Measurements from ENCODE around the gene COL6A2. TPM values are rescaled to one million over a fixed set of nuclear protein-coding genes. Genes with fewer than 3 reads are reported as not detected.

Gene COL6A2
- total RNA-seq, 1 experiment from 2014 or later, result 15.0 TPM

DNA sequence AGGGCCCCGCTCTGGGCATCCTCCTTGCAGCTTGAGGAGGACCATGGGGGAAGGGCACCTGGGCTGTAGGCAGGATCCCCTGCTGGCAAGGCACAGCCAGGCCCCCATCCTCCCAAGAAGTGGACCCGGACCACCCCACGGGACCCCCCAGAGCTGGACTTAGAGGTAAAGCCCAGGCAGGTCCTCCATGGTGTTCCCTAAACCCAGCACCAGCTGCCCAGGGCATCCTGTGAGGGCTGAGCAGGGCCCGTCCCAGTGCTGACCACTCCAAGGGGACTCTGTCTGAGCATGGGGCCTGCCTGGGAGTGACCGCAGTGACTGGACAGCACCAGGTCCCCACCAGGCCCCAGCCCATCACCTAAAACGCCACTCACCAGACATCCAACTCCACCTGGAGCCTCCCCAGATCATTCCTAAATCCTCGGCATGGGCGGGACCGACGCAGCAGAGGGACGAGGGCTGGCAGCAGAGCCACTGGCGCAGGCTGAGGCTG, 21.3 kb downstream of the COL6A2 start:
- Histone ChIP-seq H3K4me1 (ENCODE audit: insufficient read depth, low read length, poor library complexity, severe bottlenecking) (no peaks in the 10 kb centered on the region), H3K9me3 (ENCODE audit: low read depth, low read length, poor library complexity, severe bottlenecking) (no peaks in the 10 kb centered on the region), H3K4me3 (ENCODE audit: low read depth, low read length, poor library complexity, severe bottlenecking) (no peak overlapping the region), H3K27me3 (replicated peaks; ENCODE audit: insufficient read depth, low read depth, low read length, poor library complexity) (no peaks in the 10 kb centered on the region), H3K27ac (ENCODE audit: low read depth, low read length, poor library complexity, severe bottlenecking) (no peak overlapping the region), H3K36me3 (ENCODE audit: insufficient read depth, low read length, poor library complexity, severe bottlenecking) (no peaks in the 10 kb centered on the region)
- BruUV-seq (replicated peaks), result no TSS peak
- ChIA-PET CTCF (no interaction called here), POLR2A (ENCODE audit: low non-redundant PET) (no interaction called here)
- intact Hi-C loops (cut with micrococcal nuclease; ENCODE audit: unreplicated experiment), result no loop called here
- no peak for DNase-seq (ENCODE audit: low spot score)
- TF ChIP-seq, protein P1, sequence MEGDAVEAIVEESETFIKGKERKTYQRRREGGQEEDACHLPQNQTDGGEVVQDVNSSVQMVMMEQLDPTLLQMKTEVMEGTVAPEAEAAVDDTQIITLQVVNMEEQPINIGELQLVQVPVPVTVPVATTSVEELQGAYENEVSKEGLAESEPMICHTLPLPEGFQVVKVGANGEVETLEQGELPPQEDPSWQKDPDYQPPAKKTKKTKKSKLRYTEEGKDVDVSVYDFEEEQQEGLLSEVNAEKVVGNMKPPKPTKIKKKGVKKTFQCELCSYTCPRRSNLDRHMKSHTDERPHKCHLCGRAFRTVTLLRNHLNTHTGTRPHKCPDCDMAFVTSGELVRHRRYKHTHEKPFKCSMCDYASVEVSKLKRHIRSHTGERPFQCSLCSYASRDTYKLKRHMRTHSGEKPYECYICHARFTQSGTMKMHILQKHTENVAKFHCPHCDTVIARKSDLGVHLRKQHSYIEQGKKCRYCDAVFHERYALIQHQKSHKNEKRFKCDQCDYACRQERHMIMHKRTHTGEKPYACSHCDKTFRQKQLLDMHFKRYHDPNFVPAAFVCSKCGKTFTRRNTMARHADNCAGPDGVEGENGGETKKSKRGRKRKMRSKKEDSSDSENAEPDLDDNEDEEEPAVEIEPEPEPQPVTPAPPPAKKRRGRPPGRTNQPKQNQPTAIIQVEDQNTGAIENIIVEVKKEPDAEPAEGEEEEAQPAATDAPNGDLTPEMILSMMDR (conservative IDR thresholded peaks at IDR 0.05; ENCODE audit: low read depth, low read length), result no peak
- TF ChIP-seq EZH2 (IDR thresholded peaks at IDR 0.05; ENCODE audit: borderline replicate concordance, low read depth, low read length, poor library complexity, severe bottlenecking), result no peak

GRCh38 chr21:46119637-46120271, 21.8 kb downstream of the COL6A2 start:
- H3K4me3 ChIP-seq (ENCODE audit: low read depth, low read length, poor library complexity, severe bottlenecking), result no peak overlapping the region
- H3K9me3 ChIP-seq (ENCODE audit: low read depth, low read length, poor library complexity, severe bottlenecking), result no peaks in the 10 kb centered on the region
- no peak for DNase-seq (ENCODE audit: low spot score)
- intact Hi-C loops (cut with micrococcal nuclease; ENCODE audit: unreplicated experiment), result no loop called here
- no TSS peak for BruUV-seq (replicated peaks)
- H3K36me3 ChIP-seq (ENCODE audit: insufficient read depth, low read length, poor library complexity, severe bottlenecking), result no peaks in the 10 kb centered on the region
- H3K27me3 ChIP-seq (replicated peaks; ENCODE audit: insufficient read depth, low read depth, low read length, poor library complexity), result no peaks in the 10 kb centered on the region
- POLR2A ChIA-PET (ENCODE audit: low non-redundant PET), result no interaction called here
- no peaks in the 10 kb centered on the region for H3K4me1 ChIP-seq (ENCODE audit: insufficient read depth, low read length, poor library complexity, severe bottlenecking)
- no peak overlapping the region for H3K27ac ChIP-seq (ENCODE audit: low read depth, low read length, poor library complexity, severe bottlenecking)
- CTCF ChIA-PET, result no interaction called here
- TF ChIP-seq, protein P1 (conservative IDR thresholded peaks at IDR 0.05; ENCODE audit: low read depth, low read length), result no peak
- TF ChIP-seq EZH2 (IDR thresholded peaks at IDR 0.05; ENCODE audit: borderline replicate concordance, low read depth, low read length, poor library complexity, severe bottlenecking), result no peak

DNA sequence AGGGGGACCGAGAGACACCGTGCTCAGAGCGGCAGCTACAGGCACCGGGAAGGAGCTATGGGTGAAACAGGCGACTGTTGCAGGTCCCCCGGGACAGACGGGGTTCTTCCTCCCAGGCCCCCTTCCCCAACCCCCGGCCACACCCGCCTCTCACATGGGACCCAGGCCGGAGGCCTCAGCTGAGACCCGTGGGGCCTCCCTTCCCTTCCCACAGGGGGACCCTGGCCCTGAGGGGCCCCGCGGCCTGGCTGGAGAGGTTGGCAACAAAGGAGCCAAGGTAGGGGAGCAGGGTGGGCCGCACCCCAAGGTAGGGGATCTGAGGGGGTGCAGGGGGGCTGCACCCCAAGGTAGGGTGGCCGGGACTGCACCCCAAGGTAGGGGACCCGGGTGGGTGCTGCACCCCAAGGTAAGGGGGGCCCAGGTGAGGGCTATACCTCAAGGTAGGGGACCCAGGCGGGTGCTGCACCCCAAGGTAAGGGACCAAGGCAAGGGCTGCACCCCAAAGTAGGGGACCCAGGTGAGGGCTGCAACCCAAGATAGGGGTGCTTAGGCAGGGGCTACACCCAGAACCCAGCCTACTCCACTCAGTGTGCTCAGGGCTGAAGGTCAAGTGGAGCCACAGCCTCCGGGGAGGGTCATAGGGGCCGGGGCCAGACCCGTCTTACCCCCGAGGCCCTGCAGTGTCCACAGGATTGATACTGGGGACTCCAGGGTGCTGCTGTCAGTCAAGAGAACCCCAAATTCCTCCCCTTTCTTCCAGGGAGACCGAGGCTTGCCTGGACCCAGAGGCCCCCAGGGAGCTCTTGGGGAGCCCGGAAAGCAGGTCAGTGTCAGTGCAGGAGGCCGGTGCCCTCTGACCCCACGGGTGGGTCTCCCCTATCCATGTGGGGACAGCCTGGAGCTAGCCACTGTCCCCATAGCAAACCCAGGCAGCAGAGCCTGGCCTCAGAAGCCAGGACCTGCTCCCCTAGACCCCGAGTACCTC, 22.7 kb downstream of the COL6A2 start:
- TF ChIP-seq EZH2 (IDR thresholded peaks at IDR 0.05; ENCODE audit: borderline replicate concordance, low read depth, low read length, poor library complexity, severe bottlenecking), result no peak
- TF ChIP-seq, protein P1 (conservative IDR thresholded peaks at IDR 0.05; ENCODE audit: low read depth, low read length), result no peak
- DNase-seq (ENCODE audit: low spot score), result no peak
- no peak overlapping the region for H3K27ac ChIP-seq (ENCODE audit: low read depth, low read length, poor library complexity, severe bottlenecking)
- ChIA-PET CTCF (no interaction called here), POLR2A (ENCODE audit: low non-redundant PET) (no interaction called here)
- no peak overlapping the region for H3K4me3 ChIP-seq (ENCODE audit: low read depth, low read length, poor library complexity, severe bottlenecking)
- BruUV-seq (replicated peaks), result no TSS peak
- no peaks in the 10 kb centered on the region for H3K9me3 ChIP-seq (ENCODE audit: low read depth, low read length, poor library complexity, severe bottlenecking)
- H3K27me3 ChIP-seq (replicated peaks; ENCODE audit: insufficient read depth, low read depth, low read length, poor library complexity), result no peaks in the 10 kb centered on the region
- no peaks in the 10 kb centered on the region for H3K36me3 ChIP-seq (ENCODE audit: insufficient read depth, low read length, poor library complexity, severe bottlenecking)
- H3K4me1 ChIP-seq (ENCODE audit: insufficient read depth, low read length, poor library complexity, severe bottlenecking), result no peaks in the 10 kb centered on the region
- intact Hi-C loops (cut with micrococcal nuclease; ENCODE audit: unreplicated experiment), result no loop called here
